Dedifferentiated amniotic fluid mesenchymal stem cell (primary cell): ENCODE data around the gene GPLD1.
A peak's percentile ranks its signal among the peaks of the same experiment; 100 is the strongest.

Experiments used
- DNase-seq: peaks from one replicate; pipeline ENCODE4 v3.0.0-alpha.2; 2016; ENCODE audit errors: extremely low spot score

Gene GPLD1

DNA sequence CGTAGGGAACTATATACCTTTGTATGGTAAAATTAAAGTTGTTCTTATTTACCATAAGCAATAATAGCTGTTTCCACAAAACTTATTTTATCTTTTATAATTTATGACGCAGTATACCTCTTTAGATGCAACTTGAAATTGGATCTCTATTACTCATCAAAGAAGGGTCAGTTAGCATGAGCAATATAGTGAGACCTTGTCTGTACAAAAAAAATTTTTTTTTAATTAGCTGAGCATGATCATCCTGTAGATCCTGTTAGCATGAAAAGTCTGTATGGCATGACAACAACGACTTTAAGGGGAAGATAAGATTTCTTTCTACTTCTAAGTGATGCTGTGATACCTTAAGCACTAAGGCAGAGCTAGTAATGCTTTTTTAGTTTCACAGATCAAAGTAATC, 11.3 kb upstream of the GPLD1 start:
- no peak for DNase-seq

- DNase-seq: no peak
These were observed 8.0 kb upstream of the GPLD1 start for GRCh38 chr6:24497254-24497970.

DNA sequence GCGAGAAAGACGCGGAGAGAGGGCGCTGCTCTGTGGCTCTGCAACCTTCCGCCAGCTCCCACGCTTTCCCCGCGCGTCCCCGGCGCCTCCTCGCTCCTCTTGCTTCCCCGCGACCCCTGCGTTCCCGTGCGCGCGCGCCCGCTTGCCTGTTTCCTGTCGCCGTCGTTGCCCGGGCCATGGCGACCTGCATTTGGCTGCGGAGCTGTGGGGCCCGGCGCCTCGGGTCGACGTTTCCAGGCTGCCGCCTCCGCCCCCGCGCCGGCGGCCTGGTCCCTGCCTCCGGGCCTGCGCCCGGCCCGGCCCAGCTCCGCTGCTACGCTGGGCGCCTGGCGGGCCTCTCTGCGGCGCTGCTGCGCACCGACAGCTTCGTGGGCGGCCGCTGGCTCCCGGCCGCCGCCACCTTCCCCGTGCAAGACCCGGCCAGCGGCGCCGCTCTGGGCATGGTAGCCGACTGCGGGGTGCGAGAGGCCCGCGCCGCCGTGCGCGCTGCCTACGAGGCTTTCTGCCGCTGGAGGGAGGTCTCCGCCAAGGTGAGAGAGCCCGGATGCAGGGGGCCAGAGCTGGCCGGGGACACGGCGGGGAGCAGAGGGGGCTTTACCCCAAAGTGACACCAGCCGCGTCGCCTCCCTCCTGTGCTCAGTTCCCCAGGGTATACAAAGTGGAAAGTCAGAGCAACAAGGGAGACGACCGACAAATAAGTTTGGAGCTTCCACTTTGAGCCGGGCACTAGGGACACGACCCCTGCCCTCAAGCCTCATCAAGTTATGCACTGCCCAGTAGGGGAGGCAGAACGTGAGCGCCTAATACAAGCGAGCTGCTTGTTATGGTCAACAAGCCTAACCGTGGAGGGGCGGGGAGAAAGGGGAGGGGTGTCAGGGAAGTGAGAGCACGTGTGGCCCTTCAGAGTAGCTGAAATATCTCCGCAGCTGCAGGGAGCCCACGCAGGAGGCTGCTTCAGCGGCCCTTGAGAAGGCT, 5.7 kb upstream of the GPLD1 start, which contains the start of gene ALDH5A1:
Gene ALDH5A1 (plus strand): TSS at position 149 of the 975 bp plus-strand sequence. CDS start 28 bp downstream, at position 177.
- DNase-seq: peak; percentile 38

DNA sequence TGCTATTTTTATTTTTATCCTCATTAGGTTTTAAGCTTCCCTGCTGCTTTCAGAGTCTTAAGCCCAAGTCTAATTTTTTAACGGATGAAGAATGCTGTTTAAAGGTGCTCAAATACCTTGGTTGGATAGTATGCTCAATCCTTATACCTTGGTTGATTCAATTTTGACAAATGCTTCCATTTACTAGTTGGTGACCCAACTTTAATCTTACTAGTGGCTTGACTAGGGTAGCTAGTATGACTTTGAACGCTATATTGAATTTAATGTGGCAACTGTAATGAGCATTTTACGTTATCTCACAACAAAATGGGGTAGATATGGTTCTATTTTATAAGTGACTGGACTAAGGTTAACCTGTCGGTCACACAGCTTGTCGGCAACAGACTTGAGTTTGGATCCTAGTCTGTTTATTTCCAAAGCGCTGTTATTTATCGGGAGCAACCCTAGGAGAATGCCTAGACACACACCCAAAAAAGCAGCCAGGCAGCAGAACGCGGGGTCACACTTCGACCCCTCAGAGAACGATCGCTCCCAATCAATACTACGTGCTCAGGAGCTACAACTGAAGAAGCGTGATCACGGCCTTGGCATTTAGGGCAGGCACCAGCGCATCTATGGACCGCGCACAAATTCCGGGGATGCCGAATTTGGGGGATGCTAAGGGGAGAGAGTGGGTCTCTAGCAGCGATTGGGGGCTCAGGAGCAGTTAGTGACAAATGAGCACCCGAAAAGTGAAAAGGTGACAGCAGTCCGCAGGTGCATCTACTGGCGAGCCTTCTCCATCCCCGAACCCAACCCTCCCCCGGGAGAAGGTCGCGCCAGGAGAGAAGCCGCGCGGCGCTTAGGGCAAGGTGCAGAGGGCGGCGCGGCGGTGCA, 4.8 kb upstream of the GPLD1 start:
- no peak for DNase-seq

GRCh38 chr6:24492475-24492874, 3.1 kb upstream of the GPLD1 start:
- DNase-seq: no peak

GRCh38 chr6:24490948-24491347, 1.6 kb upstream of the GPLD1 start:
- DNase-seq: no peak

DNA sequence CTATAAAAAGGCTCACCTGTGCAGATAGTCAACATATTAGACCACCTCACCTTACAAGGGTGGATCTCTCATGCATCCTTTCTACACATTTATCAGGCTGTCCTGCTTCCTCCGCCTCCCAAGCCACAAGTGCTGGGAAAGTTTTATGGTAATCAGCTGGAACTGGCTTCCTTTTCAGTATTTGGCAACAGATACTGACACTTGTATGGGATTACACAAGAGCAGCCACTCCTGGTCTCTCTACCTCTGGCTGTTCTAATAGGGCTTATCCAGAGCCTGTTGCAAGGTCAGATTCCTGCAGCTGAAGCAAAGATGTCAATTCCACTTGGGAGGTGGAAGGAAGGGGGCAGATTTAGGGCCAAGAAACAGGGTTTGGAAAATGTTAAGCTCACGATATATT, 503 bp upstream of the GPLD1 start:
- DNase-seq: no peak

- no peak for DNase-seq
These were observed 3.3 kb downstream of the GPLD1 start for GRCh38 chr6:24486065-24486464.

GRCh38 chr6:24484657-24485323, 4.6 kb downstream of the GPLD1 start:
- no peak for DNase-seq

- no peak for DNase-seq
These were observed 7.9 kb downstream of the GPLD1 start for GRCh38 chr6:24481449-24481848.

GRCh38 chr6:24480705-24481104, 8.7 kb downstream of the GPLD1 start:
- no peak for DNase-seq

- DNase-seq: no peak
These were observed 10.5 kb downstream of the GPLD1 start for GRCh38 chr6:24478903-24479302.

DNA sequence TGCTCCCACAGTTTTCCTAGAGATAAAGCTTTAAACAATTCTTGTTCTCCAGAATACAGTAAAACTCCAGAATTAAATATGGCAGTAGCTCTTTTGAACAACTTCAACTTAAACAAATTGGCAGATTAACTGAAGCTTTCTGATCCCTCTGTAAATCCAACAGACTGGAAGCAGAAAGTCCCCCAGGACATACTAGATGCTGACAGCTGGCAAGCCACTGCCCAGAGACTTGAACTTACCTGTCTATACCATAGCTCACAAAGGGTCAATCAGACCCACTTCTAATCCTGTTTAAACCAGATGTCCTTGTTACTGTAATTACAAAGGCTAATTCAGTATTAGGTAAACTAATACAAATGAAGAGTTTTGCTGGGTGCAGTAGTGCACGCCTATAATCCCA, 12.3 kb downstream of the GPLD1 start:
- no peak for DNase-seq

- DNase-seq: no peak
These were observed 12.7 kb downstream of the GPLD1 start for GRCh38 chr6:24476631-24477030.

DNA sequence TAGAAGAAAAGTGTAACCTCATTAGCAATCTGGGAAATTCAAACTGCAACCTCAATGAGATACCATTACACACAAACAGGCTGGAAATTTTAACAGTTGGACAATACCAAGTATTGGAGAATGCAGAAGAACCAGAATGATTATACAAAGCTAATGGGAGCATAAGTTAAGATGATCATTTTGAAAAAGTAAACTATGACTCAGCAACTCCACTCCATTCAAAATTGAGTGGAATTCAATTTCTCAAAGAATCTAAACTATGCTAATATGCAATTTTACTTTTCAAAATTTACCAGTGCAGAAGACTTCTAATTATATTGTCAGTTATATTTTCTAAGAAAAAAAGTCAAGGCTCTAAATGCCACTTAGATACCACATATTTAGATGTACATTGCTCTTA, 17.2 kb downstream of the GPLD1 start:
- no peak for DNase-seq

- no peak for DNase-seq
These were observed 19.6 kb downstream of the GPLD1 start for GRCh38 chr6:24469811-24470210.

GRCh38 chr6:24464253-24465038, 24.9 kb downstream of the GPLD1 start:
- DNase-seq: no peak

DNA sequence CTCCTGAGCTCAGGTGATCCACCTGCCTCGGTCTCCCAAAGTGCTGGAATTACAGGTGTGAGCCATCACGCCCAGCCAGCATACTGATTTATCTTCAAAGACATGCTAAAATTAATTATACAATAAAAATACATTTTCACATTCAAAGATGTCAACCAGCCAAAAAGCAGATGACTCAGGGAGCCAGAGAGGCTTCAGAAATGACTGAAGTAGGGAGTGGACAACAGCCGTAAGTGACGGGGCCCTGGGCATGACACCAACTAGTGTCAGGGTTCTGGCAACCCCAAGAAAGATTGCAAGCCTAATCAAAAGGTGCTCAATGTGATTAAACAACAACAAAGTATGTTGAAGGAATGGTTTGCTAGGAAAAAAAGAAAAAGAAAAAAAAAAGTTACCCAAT, 28.4 kb downstream of the GPLD1 start:
- no peak for DNase-seq

GRCh38 chr6:24458941-24459340, 30.4 kb downstream of the GPLD1 start:
- no peak for DNase-seq

- DNase-seq: no peak
These were observed 31.2 kb downstream of the GPLD1 start for GRCh38 chr6:24458134-24458533.

- no peak for DNase-seq
These were observed 34.3 kb downstream of the GPLD1 start for GRCh38 chr6:24455061-24455460.
